Activated effector memory CD4-positive, alpha-beta T cell treated with anti-CD3 and anti-CD28 coated beads, Interleukin-2, amount 50 U/mL, for 16 hours (primary cell): ENCODE results near the gene SH3TC2.

ENCODE experiments used
- DNase-seq: peaks from one replicate; pipeline ENCODE4 v3.0.0-alpha.2; 2020

SH3TC2 gene

DNA sequence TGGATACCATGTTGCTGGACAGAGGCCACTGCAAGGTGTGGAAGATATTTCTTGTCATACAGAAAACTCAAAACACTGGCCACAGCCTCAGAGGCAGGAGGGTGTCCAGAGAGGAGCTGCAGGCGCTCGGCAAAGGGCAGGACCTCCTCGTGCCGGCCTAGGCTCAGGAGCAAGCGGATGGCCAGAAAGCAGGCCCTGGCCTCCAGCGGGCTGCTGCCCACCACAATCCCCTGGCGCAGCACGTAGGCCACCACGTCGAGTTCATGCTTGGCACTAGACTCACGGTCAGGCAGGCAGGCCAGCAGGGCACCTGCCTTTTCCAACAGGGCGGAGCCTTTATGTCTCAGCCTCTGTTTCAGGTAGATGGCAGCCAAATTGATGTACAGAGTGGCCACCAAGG is 35.2 kb downstream of the SH3TC2 start:
- DNase-seq: no peak

DNA sequence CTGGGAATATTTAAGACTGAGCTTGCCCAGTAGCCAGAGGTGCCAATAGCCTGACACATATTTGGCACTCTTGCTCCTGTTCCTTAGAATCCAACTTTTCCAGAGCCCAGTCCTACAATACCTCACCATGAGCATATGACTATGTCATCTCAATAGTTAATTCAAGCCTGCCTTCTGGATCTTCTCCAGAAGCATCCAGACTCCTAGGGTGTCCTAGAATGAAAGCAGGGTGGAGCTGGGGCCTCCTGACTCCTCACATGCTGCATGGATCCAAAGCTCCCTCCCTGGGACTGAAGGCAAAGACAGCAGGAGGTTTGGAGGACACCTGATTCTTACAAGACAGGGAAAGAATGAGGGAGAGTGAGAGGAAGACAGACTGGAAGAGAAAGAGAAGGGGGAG is 37.9 kb downstream of the SH3TC2 start:
- DNase-seq: no peak

DNA sequence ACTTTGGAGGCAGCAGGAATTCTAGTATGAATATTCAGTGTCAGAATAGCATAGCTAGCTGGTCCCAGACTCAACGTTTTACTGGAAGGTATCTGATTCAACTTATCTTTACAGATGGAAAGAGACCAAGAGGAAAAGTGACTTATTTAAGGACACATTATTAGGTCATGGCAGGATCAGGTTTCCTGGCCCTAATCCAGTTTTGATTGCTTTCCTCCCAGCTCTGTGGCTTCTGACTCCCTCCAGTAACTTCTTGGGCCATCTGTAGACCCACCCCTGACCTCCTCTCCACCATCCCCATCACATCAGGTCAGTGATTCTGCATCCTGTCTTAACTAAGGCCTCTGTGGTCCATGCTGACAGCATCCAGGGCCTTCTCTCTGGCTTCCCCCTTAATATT is 38.4 kb downstream of the SH3TC2 start:
- no peak for DNase-seq

DNA sequence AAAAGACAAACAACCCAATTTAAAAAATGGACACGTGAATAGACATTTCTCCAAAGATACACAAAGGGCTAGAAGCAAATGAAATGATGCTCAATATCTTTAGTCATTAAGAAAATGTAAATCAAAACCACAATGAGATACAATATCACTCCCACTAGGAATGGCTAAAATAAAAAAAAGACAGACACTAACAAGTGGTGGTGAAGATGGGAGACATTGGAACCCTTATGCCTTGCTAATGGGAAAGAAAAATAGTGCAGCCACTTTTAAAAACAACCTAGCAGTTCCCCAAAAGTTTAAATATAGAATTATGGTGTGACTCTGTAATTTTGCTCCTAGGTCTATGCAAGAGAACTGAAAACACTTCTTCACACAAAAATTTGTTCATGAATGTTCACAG is 40.7 kb downstream of the SH3TC2 start:
- no peak for DNase-seq

DNA sequence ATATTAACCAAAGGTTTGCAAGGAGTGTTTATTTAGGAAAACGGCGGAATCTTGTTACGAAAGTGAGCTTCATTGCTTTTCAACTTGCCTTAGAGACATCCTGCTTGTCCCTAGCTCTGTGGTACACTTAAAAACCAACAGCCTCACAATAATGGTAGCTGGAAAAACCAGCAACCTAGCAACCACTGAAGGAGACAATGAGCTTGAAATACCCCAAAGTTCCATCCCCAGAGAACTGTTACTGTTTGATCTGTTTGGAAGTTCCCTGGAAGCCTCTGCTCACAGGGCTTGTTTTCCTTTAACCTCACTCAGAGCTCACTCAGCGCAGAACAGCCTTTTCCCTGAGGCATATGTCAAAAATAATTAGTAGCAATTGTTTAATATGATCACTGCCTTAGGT is 43.2 kb downstream of the SH3TC2 start:
- no peak for DNase-seq

DNA sequence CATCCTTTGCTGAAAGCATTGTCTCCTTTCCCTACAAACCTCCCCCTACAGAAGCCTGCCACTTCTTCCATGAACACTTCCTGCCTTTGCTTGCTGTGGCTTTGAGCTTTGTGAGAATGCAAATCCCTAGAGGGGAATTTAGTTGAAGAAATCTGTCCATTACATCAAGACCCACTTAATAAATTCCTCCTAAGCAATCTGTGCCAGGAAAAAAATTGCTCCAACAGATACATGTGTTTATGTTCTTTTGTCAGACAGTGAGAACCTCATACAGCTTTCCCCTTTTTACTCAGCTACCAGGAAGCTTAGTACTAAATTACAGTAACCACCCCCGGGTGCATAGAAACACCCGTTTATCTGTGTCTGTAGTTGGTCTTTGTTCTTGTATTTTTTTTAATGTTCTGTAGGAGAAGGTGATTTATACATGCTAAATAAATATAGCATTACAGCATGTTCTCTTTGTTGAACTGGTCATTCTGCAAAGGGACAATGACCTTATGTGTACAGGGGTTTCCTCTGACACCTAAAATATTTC is 43.9 kb downstream of the SH3TC2 start:
- DNase-seq: no peak

DNA sequence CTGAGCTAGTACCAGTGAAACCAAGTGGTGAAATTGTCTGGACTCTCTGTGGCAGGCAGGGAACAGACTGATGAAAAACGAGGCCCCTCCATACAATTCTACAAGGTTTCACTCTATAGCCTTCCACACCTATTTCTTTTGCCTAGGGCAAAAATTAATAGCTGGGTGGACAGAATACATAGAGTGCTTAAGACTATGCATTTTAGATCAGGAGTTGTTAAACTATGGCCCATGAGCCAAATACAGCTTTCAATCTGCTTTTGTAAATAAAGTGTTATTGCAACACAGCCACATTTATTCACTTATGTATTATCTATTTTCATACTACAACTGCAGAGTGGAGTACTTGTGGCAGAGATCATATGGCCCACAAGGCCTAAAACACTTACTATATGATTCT is 45.2 kb downstream of the SH3TC2 start:
- DNase-seq: no peak

DNA sequence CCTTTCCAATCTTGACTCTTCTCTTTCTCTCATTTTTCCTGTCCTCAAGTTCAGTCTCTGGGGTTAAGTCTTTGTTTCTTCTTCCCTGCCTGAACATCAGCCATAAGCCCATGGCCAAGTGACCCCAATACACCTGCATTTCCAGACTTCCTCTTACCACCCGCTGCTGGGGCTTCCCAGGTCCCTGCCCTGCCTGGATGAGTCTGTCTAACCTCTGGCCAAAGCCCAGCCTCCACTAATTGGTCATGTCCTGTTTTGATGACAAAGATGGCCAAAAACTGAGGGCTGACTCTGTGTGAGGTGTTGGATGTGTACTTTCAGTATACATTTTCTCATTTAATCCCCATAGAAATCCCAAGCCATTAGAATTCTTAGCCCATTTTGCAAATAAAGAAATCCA is 47.3 kb downstream of the SH3TC2 start:
- DNase-seq: no peak

DNA sequence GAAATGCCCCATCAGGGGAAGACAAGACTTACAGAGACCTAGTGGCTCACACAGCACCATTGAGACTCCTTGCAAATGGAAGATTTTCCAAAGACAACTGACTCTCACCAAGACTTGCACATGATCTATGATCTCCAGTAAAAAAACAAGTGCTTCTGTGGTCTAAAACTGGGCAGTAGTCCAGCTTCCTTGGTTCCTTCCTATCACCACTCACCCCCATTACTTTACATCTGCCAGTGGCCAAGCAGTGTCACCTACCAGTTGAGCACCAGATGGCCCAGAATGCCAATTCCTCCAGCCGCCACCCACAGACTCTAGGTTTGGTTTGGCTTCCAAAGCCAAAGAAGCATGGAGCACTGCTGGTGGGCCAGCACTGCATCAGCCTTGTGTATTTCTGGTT is 47.7 kb downstream of the SH3TC2 start:
- DNase-seq: no peak

DNA sequence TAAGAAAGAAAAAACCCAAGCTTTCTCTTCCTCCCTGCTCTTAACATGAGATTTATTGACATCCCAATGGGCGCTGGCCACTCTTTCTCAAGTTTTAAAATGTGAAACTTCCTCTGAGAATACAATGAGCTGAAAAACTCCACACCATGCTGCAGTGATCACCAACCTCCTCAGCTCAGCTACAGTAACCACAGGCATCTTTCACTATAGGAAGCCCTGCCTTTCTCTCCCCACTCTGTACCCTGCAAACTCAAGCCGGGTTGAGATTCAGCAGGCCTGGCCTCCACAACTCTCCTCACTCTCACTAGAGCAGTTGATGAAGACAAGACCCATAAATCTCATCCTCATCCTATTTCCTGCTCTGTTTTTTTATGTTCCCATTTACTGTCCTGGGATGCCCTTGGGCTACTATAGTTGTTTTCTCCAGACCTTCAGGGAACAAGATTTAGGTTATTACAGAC is 48.3 kb downstream of the SH3TC2 start:
- no peak for DNase-seq

DNA sequence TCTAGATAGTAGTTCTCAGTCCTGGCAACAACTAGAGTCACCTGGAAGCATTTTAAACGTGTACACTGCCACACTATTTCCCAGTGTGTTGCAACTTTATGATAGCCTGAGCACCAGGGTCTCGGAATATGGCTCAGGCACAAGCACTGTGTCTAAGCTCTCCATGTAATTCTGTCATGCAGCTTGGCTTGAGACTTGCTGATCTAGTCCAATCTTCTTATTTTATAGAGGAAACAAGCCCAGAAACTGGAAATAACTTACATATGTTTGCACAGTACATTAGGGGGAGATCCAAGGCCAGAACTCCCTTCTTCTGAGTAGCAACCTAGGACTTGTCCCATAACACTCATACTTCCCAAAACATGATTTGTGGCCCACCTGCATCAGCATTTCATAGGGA is 49.1 kb downstream of the SH3TC2 start:
- DNase-seq: no peak

DNA sequence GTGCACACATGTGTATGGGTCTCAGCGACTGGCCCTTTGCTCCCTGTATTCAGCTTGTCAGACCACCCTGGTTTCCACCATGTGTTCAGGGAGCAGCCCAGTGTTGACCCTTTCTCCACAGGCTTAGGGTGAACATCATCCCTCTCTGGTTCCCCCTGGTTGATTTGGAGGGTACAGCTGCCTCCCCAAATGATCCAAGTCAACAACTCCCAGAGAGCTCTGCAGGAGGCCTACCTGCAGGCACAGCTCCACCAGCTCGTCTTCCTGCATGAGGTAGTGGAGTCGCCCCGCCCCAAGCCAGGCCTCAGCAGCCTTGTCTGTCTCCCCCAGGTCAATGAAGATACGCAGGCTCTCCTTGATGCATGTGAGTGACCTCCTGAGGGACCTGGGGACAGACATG is 50.5 kb downstream of the SH3TC2 start:
- no peak for DNase-seq

DNA sequence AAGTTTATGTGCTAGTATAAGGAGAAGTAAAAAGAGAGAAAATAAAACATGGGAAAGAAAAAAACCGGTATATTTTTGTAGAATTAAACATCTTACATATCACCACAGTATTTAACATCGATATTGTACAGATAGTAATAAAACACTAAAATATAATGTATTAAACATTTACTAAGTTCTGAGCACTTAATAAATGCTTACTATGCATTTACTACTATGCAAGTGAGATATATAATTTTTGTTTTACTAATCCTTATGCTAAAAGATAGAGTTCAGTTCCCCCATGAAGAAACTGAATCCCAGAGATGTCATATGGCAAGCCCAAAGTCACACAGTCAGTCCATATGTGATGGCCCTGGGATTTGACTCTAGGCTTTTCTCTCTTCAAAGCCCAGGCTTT is 51.1 kb downstream of the SH3TC2 start:
- DNase-seq: no peak

DNA sequence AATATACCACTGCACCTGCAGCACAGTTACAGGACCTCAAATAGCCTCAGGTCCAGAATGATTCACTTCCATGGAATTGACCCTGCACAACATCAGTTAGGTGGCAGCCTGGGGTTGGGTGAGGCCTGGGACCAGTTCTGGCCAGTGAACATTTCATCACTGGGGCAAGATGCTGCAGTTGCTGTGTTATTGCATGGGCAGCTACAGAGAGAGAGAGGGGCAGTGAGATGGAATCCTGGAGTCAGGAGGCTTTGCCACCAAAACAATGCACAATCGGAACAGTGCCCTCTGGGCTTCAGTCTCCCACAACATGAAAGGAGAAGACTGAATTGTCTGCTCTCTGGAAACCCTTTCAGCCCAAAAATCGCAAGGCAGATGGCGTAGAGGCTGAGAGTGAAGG is 51.8 kb downstream of the SH3TC2 start:
- DNase-seq: no peak

DNA sequence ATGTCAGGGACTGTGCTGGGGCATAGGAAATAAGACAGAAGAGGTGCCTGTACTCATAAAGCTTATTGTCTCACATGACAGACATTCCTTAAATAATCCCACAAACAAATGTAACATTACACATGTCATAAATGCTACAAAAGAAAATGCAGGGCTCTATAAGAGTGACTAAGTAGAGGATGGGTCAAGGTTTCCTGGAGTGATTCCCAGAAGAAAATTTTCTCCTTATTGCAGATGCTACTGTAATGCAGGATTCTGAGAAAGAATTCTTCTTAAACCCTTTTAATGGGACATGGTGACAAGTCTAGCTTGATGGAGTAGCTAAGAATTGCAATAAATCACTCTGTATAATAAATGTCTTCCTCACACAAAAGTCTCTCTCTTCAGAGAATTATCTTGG is 55.7 kb downstream of the SH3TC2 start:
- no peak for DNase-seq

DNA sequence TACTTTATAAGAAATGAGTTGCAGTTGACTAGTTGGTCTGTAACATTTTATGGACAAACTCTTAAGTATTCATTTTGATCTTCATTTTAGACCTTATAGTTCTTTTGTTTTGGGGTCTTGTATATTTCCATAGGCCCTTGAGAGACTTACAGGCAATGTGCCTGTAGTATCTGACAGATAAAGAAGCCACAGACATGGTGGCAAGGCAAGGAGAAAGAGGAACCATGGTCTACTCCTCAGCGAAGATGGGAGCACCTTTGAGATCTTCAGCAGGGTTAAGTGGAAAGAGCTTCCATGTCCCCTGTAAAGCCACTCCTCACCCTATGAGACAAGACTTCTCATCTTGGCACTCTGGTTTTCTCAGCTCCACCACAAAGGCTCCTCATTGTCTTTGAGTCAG is 56.4 kb downstream of the SH3TC2 start:
- DNase-seq: no peak

DNA sequence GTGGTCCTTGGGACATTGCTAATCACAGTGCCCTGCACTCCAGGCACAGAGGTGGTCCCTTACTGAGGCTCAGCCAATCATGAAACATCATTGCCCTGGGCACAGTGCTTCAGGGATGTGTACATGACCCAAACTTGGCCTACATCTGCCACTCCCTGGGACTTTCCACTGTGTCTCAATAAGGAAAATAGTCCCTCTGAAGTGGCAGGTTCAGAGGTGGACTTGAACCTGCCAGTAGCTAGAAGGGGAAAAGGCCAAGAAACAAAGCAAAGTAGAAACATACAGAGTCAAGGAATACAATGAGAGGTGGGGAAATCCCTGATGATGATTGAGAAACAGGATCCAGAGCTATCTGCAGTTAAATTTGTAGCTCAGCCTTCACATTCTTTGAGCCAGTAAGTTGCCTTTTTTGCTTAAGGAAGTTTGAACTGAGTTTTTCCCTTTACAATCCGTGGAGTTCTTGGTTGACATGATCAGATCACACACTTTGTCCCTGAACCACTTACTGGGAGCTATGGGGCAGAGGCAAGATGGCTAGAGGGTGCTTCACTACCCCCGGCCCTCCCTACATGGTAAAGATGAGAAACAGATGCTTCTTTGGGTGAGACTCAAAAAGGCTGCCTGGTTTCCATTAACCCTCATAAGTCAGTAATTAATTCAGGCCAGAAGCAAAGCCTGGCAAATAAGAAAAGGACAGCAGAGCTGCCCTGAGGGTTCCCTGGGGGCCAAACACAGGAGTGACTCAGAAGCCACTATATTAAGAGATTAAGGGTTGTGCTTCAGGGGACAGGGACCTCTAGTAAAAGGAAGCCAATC is 57.6 kb downstream of the SH3TC2 start:
- no peak for DNase-seq

DNA sequence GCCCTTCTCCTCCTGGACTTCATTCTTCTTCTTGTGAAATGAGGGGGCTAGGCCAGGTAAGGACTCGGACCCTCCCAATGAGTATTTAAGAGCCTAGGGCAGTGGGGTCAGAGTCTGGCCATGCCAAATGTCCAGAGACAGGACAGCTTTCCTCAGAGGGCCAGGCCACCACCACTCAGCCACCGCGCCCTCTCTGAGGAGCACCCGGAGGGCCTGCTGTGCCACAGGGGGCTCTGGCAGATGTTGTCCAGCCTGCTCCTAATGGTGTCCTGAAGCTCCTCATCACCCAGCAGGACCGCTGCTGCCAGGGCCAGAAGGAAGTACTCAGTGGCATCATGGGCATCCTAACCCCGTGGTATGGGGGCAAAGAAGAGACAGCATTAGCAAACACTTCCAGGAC is 58.3 kb downstream of the SH3TC2 start:
- no peak for DNase-seq

DNA sequence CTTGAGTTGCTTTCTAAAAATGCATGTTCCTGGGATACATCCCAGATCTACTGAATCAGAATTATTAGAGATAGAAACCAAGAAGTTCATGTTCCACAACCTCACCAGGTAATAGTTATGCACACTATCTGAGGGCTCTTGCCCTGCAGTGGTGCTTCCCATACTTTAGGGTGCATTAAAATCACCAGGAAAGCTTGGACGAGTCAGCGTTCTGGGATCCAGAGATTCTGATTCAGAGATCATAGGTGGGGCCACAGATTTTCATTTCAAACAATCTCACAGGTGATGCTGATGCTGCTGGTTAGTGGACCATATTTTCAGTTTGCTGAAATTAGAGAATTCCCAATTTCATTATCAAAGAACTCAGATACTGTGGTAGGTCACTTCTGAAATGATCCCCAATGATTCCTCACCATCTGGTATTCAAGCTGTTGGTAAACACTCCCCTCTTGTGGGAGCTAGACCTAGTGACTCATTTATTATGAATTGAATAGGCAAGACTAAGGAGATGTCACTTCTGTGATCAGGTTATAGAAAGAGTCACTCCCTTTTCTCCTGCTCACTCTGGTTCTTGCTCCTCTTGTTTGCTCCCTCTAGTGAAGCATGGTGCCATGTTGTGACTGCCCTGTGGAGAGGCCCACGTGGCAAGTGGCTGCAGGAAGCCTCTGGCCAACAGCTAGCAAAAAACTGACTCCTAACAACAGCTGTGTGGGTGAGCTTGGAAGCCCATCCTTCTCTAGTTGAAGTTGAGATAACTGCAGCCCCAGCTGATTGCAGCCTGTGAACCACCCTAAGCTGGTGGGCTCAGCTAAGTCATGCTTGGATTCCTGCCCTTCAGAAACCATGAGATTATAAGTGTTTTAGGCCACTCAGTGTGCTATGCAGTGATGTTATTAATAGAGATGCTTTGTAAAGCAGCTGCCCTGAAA is 59.8 kb downstream of the SH3TC2 start:
- DNase-seq: no peak

DNA sequence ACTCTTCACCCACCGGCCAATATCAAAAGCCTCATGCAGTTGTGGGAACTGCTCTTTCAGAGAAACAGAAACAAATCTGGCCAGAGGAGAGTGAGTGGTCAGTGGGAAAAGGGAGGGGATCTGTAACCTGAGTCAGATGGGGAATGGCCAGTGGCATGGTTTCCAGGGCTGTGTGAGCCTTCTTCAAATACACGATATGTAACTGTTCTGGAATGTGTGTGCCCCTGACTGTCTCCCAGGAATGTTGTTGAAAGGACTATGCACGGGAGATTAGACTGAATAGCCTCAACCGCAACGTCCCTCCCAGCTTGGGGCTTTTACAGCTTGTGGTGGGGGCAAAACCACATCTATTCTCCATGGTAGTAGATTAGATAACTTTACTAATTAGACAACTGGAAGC is 60.8 kb downstream of the SH3TC2 start:
- no peak for DNase-seq

DNA sequence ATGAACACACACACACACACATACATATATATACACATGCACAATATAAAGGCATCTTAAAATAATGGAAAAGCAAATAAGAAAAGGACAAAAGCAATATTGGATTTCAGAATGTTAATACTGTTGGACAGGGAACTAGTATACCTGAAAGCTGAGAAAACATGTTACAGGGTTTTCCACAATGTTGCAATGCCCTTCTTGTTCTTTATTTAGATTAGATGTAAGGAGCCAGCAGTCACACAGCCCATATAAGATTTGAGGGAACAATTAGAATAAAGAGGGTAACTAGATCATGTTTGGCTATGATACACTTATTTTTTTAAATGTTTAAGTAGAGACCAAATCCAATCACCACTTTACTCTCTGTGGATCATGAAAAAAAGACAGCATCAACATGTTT is 61.7 kb downstream of the SH3TC2 start:
- DNase-seq: no peak

DNA sequence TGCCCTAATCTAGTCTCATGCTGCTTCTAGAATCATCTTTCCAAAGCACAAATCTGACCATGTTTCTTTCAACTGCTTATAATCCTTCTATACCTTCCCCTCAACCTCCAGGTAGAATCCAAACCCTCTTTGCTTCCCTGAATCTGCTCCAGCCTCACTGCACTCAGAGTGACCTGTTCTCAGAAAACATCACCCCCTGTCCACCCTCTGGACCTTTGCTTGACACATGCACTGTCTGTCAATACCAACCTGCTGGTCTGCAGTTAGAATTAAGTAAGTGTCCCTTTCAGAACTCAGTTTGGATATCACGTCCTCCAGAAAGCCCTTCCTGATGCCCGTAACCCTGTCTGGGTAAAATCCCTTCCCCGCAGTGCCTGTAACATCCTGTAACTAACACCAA is 63.1 kb downstream of the SH3TC2 start:
- no peak for DNase-seq

DNA sequence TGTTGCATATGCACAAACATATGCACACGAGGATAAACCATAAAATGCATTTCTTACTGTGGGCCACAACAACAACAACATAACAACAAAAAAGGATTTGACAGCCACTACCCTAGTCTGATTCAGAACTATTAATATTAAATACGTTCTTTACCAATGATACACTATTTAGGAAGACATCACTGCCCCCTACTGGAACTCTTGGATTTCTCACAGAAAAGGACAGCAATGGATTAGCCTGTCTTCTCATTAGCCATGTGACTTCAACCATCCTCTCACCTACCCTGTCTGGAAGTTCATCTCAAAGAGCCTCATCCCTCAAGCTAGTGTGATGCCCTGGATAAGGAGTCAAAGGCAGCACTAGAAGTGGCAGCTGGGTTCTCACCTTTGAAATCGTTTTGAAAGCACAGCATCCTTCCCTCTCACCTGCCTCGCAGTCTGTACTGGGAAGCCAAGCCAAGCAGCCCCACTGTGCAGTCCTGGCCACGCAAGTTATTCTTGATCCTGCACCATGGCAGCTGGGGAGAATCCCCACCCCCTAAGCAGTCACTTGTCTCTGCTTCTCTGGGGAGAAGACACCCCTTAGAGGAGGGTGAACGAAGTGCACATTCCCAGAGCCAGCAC is 64.6 kb downstream of the SH3TC2 start:
- DNase-seq: no peak
